Mesothelial cell of epicardium (in vitro differentiated cells): Measurements from ENCODE around the gene PUSL1. TPM values are rescaled to one million over a fixed set of nuclear protein-coding genes. Genes with fewer than 3 reads are reported as not detected.

Experiments
- DNase-seq, 2 experiments: peaks; one replicate each; pipeline ENCODE4 v3.0.0; 2021; ENCODE audit warnings: low spot score in 2 of 2; ENCODE audit not compliant: unreplicated experiment in 2 of 2
- H3K27ac Mint-ChIP-seq: 2 replicates; pipeline ENCODE4 v1.8.0; 2021; ENCODE audit warnings: mixed read lengths
- H3K27me3 Mint-ChIP-seq: 2 replicates; pipeline ENCODE4 v1.8.0; 2021; ENCODE audit warnings: low read depth, mixed read lengths
- H3K36me3 Mint-ChIP-seq: 2 replicates; pipeline ENCODE4 v1.8.0; 2021; ENCODE audit warnings: mixed read lengths
- H3K4me1 Mint-ChIP-seq: 2 replicates; pipeline ENCODE4 v1.8.0; 2021; ENCODE audit warnings: mixed read lengths
- H3K4me3 Mint-ChIP-seq: 2 replicates; pipeline ENCODE4 v1.8.0; 2021; ENCODE audit warnings: mild to moderate bottlenecking, moderate library complexity, mixed read lengths
- H3K9me3 Mint-ChIP-seq: 2 replicates; pipeline ENCODE4 v1.8.0; 2021; ENCODE audit warnings: mixed read lengths
- microRNA-seq: library from miRNA; unstranded; fragments of <30 nt; microRNA quantifications from one replicate; pipeline ENCODE4 v1.2.0, GENCODE V29; 2021; ENCODE audit warnings: inconsistent platforms, mixed read lengths
- total RNA-seq: library from RNA; stranded (reverse); gene quantifications from 3 replicates; pipeline ENCODE4 v1.2.1, GENCODE V29; 2021
- TF ChIP-seq, protein P1 (sequence below): fragments of 200-600 bp; sonication (generic); IDR thresholded peaks from one replicate; pipeline ENCODE4 v1.5.0; 2021; ENCODE audit warnings: antibody characterized with exemption; ENCODE audit not compliant: unreplicated experiment

PUSL1 gene
- total RNA-seq, 1 donor from 2014 or later, result 12.7 TPM

DNA sequence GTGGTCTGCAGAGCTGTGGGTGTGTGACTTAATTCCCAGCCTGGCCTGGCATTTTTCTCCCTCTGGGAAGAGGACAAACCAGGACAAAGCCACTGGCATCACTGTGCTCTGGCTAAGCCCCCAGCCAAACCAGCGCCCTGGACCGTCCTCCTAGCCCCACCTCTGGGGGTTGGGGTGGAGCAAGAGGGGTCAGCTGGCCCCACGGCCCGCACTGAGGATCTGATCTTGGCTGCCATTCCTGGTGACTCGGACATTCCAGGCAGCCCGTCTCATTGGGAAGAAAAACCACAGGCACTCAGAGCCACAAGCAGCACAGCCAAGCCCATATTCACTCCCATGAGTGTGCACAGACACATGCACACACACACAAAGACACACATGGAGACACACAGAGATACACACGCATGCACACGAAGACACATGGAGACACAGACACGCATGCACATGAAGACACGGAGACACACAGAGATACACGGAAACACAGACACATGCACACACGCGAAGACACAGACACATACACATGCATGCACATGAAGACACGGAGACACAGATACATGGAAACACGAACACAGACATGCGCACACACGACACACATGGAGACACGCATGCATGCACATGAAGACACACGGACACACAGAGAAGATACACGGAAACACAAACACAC is 52.2 kb downstream of the PUSL1 start:
- no peak overlapping the region for H3K4me3 Mint-ChIP-seq
- TF ChIP-seq, protein P1, sequence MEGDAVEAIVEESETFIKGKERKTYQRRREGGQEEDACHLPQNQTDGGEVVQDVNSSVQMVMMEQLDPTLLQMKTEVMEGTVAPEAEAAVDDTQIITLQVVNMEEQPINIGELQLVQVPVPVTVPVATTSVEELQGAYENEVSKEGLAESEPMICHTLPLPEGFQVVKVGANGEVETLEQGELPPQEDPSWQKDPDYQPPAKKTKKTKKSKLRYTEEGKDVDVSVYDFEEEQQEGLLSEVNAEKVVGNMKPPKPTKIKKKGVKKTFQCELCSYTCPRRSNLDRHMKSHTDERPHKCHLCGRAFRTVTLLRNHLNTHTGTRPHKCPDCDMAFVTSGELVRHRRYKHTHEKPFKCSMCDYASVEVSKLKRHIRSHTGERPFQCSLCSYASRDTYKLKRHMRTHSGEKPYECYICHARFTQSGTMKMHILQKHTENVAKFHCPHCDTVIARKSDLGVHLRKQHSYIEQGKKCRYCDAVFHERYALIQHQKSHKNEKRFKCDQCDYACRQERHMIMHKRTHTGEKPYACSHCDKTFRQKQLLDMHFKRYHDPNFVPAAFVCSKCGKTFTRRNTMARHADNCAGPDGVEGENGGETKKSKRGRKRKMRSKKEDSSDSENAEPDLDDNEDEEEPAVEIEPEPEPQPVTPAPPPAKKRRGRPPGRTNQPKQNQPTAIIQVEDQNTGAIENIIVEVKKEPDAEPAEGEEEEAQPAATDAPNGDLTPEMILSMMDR, result no peak

More for the DNA sequence above, 52.2 kb downstream of the PUSL1 start:
- no peaks in the 10 kb centered on the region for H3K36me3 Mint-ChIP-seq
- peak overlapping the region; percentile 70 for H3K27ac Mint-ChIP-seq
- H3K9me3 Mint-ChIP-seq, result no peaks in the 10 kb centered on the region
- H3K27me3 Mint-ChIP-seq, result no peaks in the 10 kb centered on the region
- DNase-seq, result no peak
- peaks cover 35% of the 10 kb centered on the region for H3K4me1 Mint-ChIP-seq

Small RNAs within 50 kb of the gene (microRNA-seq; reads per million reads assigned to microRNA genes)
- gene MIR6726 (5.9 reads per million, percentile 23 among the genes with 10 or more reads in this experiment), gene MIR6727 (not detected), gene MIR6808 (1.2 reads per million)

Other genes with a start within 250 kb of the PUSL1 start
- 0.27 to 0.57 TPM (median 0.40 TPM) in 3 replicates for gene RNF223, start 234.3 kb upstream of the PUSL1 start, total RNA-seq
- 28.4 to 32.8 TPM (median 31.8 TPM) in 3 replicates for gene C1orf159, start 192.5 kb upstream of the PUSL1 start, total RNA-seq
- gene TTLL10, start 134.7 kb upstream of the PUSL1 start, total RNA-seq, result 0.32 to 0.47 TPM in 2 of 3 replicates, not detected in the other
- gene TNFRSF18, start 102.0 kb upstream of the PUSL1 start, total RNA-seq, result 0.51 to 1.2 TPM (median 0.93 TPM) in 3 replicates
- 0.18 to 0.34 TPM (median 0.29 TPM) in 3 replicates for gene TNFRSF4, start 94.4 kb upstream of the PUSL1 start, total RNA-seq
- gene SDF4, start 76.6 kb upstream of the PUSL1 start, total RNA-seq, result 103 to 110 TPM (median 108 TPM) in 3 replicates
- 32.1 to 34.1 TPM (median 33.4 TPM) in 3 replicates for gene B3GALT6, start 76.4 kb upstream of the PUSL1 start, total RNA-seq
- 10.2 to 12.2 TPM (median 10.4 TPM) in 3 replicates for gene C1QTNF12, start 61.9 kb upstream of the PUSL1 start, total RNA-seq
- gene UBE2J2, start 34.7 kb upstream of the PUSL1 start, total RNA-seq, result 67.3 to 76.6 TPM (median 75.7 TPM) in 3 replicates
- 16.0 to 17.5 TPM (median 16.8 TPM) in 3 replicates for gene SCNN1D, start 28.2 kb upstream of the PUSL1 start, total RNA-seq
- 85.5 to 97.3 TPM (median 91.0 TPM) in 3 replicates for gene ACAP3, start 667 bp upstream of the PUSL1 start, total RNA-seq
- gene INTS11, start 16.1 kb downstream of the PUSL1 start, total RNA-seq, result 163 to 165 TPM (median 165 TPM) in 3 replicates
- 17.8 to 19.3 TPM (median 18.5 TPM) in 3 replicates for gene CPTP, start 16.2 kb downstream of the PUSL1 start, total RNA-seq
- 0.98 to 1.0 TPM (median 1.00 TPM) in 3 replicates for gene TAS1R3, start 22.7 kb downstream of the PUSL1 start, total RNA-seq
- gene DVL1, start 40.8 kb downstream of the PUSL1 start, total RNA-seq, result 54.5 to 58.5 TPM (median 54.7 TPM) in 3 replicates
- 157 to 163 TPM (median 161 TPM) in 3 replicates for gene MXRA8, start 50.0 kb downstream of the PUSL1 start, total RNA-seq
- gene AURKAIP1, start 66.6 kb downstream of the PUSL1 start, total RNA-seq, result 75.5 to 78.6 TPM (median 78.3 TPM) in 3 replicates
- 396 to 423 TPM (median 405 TPM) in 3 replicates for gene CCNL2, start 90.7 kb downstream of the PUSL1 start, total RNA-seq
- gene MRPL20, start 98.7 kb downstream of the PUSL1 start, total RNA-seq, result 87.9 to 98.2 TPM (median 94.7 TPM) in 3 replicates
- gene ANKRD65, start 112.7 kb downstream of the PUSL1 start, total RNA-seq, result 10.9 to 12.3 TPM (median 11.3 TPM) in 3 replicates
- gene VWA1, start 127.1 kb downstream of the PUSL1 start, total RNA-seq, result 57.0 to 59.1 TPM (median 57.7 TPM) in 3 replicates
- gene ATAD3C, start 141.1 kb downstream of the PUSL1 start, total RNA-seq, result 2.2 to 3.9 TPM (median 2.9 TPM) in 3 replicates
- 38.5 to 43.6 TPM (median 39.2 TPM) in 3 replicates for gene ATAD3B, start 163.2 kb downstream of the PUSL1 start, total RNA-seq
- gene ATAD3A, start 203.6 kb downstream of the PUSL1 start, total RNA-seq, result 31.8 to 35.4 TPM (median 35.3 TPM) in 3 replicates
- 16.7 to 18.3 TPM (median 17.3 TPM) in 3 replicates for gene TMEM240, start 232.0 kb downstream of the PUSL1 start, total RNA-seq